Osteoblast (primary cell): ENCODE results near the gene COTL1. TPM values are rescaled to one million over a fixed set of nuclear protein-coding genes. Genes with fewer than 3 reads are reported as not detected.
"Not testable (repeated sequence)": the region's sequence is repeated elsewhere in the genome, so short reads cannot be mapped to it uniquely, and the experiment has no call there.

ENCODE experiments used
- DNase-seq: peaks from one replicate; pipeline ENCODE4 v3.0.0; 2011; ENCODE audit warnings: low spot score, mixed read lengths; ENCODE audit not compliant: insufficient read length; ENCODE audit errors: missing footprints
- H2AFZ ChIP-seq: 2 replicates; pipeline ENCODE4 v1.6.0; 2011; ENCODE audit warnings: mild to moderate bottlenecking, low read length
- H3K27ac ChIP-seq: 2 replicates; pipeline ENCODE4 v1.5.1; 2011; ENCODE audit warnings: mild to moderate bottlenecking, low read depth, low read length, moderate library complexity
- H3K27me3 ChIP-seq: 2 replicates; pipeline ENCODE4 v1.6.0; 2012; ENCODE audit warnings: mild to moderate bottlenecking, control low read depth, inconsistent platforms, low read length, moderate library complexity; ENCODE audit not compliant: insufficient read depth
- H3K36me3 ChIP-seq: 2 replicates; pipeline ENCODE4 v1.5.1; 2011; ENCODE audit warnings: mild to moderate bottlenecking, low read length, control low read depth, moderate library complexity; ENCODE audit not compliant: insufficient read depth
- H3K4me1 ChIP-seq: 2 replicates; pipeline ENCODE4 v1.5.1; 2011; ENCODE audit warnings: mild to moderate bottlenecking, low read length, control low read depth, moderate library complexity; ENCODE audit not compliant: insufficient read depth
- H3K4me2 ChIP-seq: 2 replicates; pipeline ENCODE4 v1.6.0; 2011; ENCODE audit warnings: mild to moderate bottlenecking, low read length; ENCODE audit not compliant: insufficient read depth
- H3K4me3 ChIP-seq: fragments of 200-600 bp; sonication (generic); 3 replicates; pipeline ENCODE4 v1.5.1; 2012; ENCODE audit warnings: mild to moderate bottlenecking, low read length, inconsistent platforms; ENCODE audit not compliant: insufficient read depth
- H3K79me2 ChIP-seq: 2 replicates; pipeline ENCODE4 v1.6.0; 2012; ENCODE audit warnings: mild to moderate bottlenecking, low read length, control low read depth, inconsistent platforms; ENCODE audit not compliant: insufficient read depth
- H3K9me3 ChIP-seq: 2 replicates; pipeline ENCODE4 v1.5.1; 2011; ENCODE audit warnings: low read depth, low read length, control low read depth
- H4K20me1 ChIP-seq: 2 replicates; pipeline ENCODE4 v1.6.0; 2012; ENCODE audit warnings: mild to moderate bottlenecking, low read length, control low read depth; ENCODE audit not compliant: insufficient read depth
- total RNA-seq: library from RNA; depleted of rRNA; stranded (reverse); fragments of >200 nt; gene quantifications from 2 replicates; pipeline ENCODE4 v1.2.3, GENCODE V29; 2012
- TF ChIP-seq, protein P1 (sequence below): IDR thresholded peaks from 2 replicates; pipeline ENCODE4 v1.5.1; 2011; ENCODE audit warnings: mild to moderate bottlenecking, low read depth, low read length, moderate library complexity; ENCODE audit errors: extremely low read depth

Gene COTL1
- total RNA-seq, 1 donor: 145 TPM

DNA sequence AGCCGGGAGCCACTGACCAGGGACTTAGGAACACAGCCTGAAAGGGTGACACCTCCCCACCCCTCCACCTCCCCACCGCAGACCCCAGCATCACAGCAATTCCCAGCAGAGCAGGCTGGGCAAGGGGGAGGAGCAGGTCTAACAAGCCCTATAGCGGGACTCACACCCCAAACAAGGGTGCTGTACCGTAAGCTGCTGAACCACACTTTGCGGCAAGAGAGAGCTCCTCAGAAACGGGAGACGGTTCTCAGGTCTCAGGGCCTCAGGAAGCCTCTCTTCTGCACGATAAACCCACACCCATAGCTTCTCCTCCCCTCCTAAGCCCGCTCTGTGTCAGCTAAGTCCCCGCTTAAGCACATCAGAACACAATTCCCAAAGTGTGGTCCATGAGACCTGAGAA lies 11.7 kb upstream of the COTL1 start:
- Histone ChIP-seq H3K27ac (no peak overlapping the region), H3K9me3 (no peaks in the 10 kb centered on the region), H3K79me2 (no peaks in the 10 kb centered on the region), H3K36me3 (no peaks in the 10 kb centered on the region), H3K4me2 (no peak overlapping the region), H3K27me3 (no peaks in the 10 kb centered on the region), H3K4me1 (peaks cover 5% of the 10 kb centered on the region), H2AFZ (no peak overlapping the region), H3K4me3 (no peak overlapping the region), H4K20me1 (no peaks in the 10 kb centered on the region)
- TF ChIP-seq, protein P1, sequence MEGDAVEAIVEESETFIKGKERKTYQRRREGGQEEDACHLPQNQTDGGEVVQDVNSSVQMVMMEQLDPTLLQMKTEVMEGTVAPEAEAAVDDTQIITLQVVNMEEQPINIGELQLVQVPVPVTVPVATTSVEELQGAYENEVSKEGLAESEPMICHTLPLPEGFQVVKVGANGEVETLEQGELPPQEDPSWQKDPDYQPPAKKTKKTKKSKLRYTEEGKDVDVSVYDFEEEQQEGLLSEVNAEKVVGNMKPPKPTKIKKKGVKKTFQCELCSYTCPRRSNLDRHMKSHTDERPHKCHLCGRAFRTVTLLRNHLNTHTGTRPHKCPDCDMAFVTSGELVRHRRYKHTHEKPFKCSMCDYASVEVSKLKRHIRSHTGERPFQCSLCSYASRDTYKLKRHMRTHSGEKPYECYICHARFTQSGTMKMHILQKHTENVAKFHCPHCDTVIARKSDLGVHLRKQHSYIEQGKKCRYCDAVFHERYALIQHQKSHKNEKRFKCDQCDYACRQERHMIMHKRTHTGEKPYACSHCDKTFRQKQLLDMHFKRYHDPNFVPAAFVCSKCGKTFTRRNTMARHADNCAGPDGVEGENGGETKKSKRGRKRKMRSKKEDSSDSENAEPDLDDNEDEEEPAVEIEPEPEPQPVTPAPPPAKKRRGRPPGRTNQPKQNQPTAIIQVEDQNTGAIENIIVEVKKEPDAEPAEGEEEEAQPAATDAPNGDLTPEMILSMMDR: no peak
- no peak for DNase-seq

DNA sequence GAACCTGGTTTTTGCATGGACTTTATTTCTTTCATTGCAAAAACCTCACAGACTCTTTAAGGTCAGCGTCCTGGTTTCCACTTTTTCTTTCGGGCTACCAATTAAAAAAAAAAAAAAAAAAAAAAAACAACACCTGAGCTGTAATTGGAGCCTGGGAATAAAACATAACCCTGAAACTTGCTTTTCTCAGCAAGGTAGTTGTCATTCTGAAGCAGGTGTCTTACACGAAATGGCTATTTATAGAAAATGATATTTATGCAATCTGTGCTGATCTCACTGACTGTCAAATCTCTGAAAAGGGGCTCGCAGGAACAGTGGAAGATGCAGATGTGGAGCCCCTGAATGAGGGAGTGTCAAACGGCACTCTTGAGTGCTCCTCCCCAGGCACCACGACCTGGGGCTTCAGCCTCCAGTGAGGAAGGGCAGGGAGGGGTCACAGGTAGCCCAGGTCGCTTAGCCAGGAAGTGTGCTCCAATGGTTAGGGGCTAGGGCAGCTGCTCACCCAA lies 10.4 kb upstream of the COTL1 start:
- H3K9me3 ChIP-seq: no peaks in the 10 kb centered on the region
- no peaks in the 10 kb centered on the region for H3K79me2 ChIP-seq
- no peaks in the 10 kb centered on the region for H3K27me3 ChIP-seq
- DNase-seq: no peak
- H3K27ac ChIP-seq: no peak overlapping the region
- no peak overlapping the region for H3K4me2 ChIP-seq
- TF ChIP-seq, protein P1: no peak
- peaks cover under 1% of the 10 kb centered on the region for H3K4me1 ChIP-seq
- H3K4me3 ChIP-seq: no peak overlapping the region
- no peaks in the 10 kb centered on the region for H3K36me3 ChIP-seq
- H4K20me1 ChIP-seq: no peaks in the 10 kb centered on the region
- no peak overlapping the region for H2AFZ ChIP-seq

GRCh38 chr16:84625556-84625955 lies 7.7 kb upstream of the COTL1 start:
- H3K36me3 ChIP-seq: no peaks in the 10 kb centered on the region
- H2AFZ ChIP-seq: no peak overlapping the region
- H4K20me1 ChIP-seq: no peaks in the 10 kb centered on the region
- no peak for DNase-seq
- no peak overlapping the region for H3K4me2 ChIP-seq
- H3K79me2 ChIP-seq: no peaks in the 10 kb centered on the region
- H3K4me1 ChIP-seq: no peaks in the 10 kb centered on the region
- TF ChIP-seq, protein P1: no peak
- H3K27ac ChIP-seq: no peak overlapping the region
- no peaks in the 10 kb centered on the region for H3K9me3 ChIP-seq
- H3K27me3 ChIP-seq: no peaks in the 10 kb centered on the region
- H3K4me3 ChIP-seq: no peak overlapping the region

DNA sequence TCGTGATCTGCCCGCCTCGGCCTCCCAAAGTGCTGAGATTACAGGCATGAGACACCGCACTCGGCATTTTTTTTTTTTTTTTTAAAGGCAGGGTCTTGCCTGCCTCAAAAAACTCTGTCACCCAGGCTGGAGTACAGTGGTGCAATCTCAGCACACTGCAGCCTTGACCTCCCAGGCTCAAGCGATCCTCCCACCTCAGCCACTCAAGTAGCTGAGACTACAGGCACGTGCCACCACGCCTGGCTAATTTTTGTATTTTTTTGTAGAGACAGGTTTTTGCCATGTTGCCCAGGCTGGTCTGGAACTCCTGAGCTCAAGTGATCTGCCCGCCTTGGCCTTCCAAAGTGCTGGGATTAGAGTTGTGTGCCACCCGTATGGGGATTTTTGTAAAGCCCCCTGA lies 3.0 kb upstream of the COTL1 start:
- not testable (repeated sequence) for H3K27me3 ChIP-seq

More for the DNA sequence above, 3.0 kb upstream of the COTL1 start:
- Histone ChIP-seq H4K20me1 (peaks cover 14% of the 10 kb centered on the region), H3K4me1 (peaks cover 19% of the 10 kb centered on the region), H3K79me2 (peaks cover 19% of the 10 kb centered on the region)
- H2AFZ ChIP-seq, H3K4me2 ChIP-seq, H3K4me3 ChIP-seq, H3K9me3 ChIP-seq, H3K36me3 ChIP-seq, DNase-seq, H3K27ac ChIP-seq: not testable (repeated sequence)
